NCI-H1417 (cell line): ENCODE measurements around the gene TSPAN33.

Source experiments
- DNase-seq, 3 experiments: peaks; one replicate each; lab custom pipeline; 2025; lab: John Stamatoyannopoulos, UW

TSPAN33 gene

DNA sequence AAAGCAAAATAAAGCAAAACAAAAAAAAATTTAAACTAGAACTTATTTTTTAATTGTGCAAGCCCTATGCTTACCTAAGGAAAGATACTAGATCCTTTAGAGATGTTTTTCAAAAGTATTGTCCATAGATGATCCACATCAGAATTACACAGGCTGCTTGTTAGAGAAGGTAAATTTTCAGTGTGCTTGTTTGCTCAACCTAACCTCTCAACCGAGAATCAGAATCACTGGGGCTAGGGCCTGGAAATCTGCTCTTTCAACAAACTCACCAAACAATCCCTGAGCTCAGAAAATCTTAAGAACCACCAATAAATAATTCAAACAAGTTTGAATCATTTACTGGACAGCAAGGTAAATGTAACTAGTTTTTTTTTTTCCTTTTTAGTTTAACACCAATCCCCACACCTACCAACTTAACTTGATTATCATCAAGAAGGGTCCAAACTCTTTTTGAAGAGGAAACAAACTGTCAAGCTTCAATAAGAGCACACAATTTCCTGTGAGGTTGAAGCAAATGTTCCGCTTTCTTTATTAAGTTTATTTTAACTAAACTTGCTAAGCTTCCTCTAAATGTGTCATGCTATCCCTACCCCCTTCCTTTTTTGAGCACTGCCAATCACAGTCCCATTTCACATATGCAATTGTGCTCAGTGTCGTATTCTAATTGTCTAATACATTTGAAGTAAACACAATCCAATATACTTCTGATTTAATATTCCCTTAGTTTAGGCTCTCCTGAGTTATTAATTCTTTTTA, 7.4 kb upstream of the TSPAN33 start:
- no peak for DNase-seq

DNA sequence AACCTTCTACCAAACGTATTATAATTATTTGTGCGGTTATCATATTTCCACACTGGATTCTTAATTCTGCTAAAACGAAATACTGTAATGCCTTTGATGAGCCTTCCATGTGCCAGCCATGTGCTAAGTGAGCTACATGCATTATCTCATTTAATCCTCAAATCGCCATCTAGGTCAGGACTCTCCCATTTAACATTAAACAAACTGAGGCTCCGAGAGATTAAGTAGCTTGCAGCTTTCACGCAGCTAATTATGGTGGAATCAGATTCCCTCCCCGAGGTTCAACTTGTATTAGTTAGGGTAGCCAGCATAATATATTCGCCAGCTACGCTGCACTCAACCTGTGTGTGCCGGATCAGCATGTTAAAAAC, 798 bp upstream of the TSPAN33 start:
- peak in 1 of 3 experiments; percentile 71 for DNase-seq

DNA sequence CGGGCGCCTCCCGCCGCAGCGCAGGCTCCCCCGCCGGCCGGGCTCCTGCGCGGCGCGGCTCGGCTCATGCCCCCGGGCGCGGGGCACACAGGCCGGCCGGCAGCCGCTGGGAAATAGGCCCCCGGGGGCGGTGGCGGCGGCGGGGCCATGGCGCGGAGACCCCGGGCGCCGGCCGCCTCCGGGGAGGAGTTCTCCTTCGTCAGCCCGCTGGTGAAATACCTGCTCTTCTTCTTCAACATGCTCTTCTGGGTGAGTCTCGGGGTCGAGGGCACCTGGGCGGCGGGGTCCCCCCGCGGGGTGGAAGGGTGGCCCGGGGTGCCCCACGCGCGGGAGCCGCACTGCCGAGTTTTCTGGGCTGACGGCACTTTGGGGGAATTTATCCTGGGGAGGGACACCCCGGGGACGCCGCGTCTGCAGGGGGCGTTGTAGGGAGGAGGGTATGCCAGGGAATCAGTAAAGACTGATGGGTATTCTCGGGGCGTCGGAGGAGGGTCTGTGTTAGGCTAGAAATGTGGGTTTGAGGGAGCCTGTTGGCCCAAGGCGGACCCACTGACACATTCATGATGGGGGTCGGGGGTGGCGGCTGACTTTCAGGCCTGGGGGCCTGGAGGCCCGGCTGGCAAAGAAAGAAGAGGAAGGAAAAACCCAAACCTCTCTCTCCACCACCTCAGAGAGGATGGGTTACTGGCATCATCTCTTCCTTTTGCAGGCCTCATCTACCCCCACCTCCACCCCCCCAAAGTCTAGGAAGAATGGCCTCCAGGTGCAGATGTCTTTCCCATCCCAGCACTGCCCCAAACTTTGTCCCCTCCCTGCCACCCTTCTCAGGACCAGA, 544 bp downstream of the TSPAN33 start:
- DNase-seq: no peak

DNA sequence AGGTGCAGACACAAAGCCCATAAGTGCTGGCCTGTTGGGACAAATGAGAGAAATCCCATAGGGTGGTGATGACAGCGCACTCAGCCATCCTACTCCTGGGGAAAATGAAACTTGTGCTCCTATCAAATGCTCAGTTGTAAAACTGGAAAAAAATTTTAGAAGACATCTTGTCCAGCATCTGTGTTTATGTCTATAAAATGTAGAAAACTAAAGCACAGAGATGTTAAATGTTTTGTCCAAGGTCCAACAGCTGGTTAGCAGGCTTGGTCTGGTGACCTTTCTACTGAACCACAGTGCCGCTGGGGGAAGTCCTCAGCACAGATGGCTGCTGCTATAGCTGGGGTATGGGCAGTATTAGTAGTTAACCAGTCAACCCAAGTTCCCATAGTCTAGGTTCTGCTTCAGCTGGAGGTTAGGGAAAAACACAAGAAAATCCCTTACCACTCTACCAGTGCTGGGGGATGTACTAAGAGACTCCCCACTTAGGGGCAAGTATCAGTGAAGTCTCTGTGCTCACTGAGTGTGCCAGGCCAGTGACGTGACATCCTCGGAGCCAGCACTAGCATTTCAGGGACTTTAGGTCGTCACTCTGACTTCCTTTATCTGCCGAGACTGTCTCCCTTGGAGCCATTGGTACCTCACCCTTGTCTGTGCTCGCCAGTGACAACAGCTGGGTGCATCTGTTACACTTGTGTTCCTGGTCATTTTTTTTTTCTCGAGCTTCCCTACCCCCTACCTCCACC, 1.9 kb downstream of the TSPAN33 start:
- DNase-seq: no peak

DNA sequence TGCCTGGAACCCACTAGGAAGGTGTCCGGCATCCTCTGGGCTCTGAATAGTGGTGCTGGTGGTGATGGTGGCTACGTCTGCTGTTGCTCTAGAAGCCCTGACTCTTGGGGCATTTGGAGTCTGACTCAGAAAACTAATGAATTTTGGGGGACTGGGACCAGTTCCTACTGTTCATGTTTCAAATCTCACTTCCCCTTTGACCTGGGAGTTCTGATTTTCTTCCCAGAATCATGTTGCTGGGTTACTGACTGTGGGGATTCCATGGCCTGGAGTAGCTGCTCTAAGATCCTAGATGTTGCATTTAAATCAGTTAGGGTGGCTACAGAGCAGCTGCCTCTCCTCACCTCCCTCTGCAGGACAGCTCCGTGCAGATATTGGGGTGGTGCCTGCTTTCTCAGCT, 3.2 kb downstream of the TSPAN33 start:
- DNase-seq: no peak

DNA sequence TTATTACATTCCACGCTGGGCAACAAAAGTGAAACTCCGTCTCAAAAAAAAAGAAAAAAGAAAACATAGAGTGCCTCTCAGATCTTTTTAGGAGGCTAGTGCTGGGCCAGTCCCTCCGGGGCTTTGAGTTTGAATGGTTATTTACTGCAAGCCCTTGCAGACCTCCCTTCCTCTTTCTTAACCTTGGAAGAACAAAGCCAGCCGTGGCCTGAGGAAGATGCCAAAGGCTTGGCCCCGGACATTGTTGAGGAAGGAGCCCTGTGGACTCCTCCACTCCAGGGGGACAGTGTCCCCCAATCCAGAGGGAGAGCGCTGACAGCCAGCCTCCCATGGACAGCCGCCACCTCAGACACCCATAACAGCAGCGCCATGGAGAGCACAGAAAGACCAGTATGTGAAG, 5.0 kb downstream of the TSPAN33 start:
- no peak for DNase-seq

DNA sequence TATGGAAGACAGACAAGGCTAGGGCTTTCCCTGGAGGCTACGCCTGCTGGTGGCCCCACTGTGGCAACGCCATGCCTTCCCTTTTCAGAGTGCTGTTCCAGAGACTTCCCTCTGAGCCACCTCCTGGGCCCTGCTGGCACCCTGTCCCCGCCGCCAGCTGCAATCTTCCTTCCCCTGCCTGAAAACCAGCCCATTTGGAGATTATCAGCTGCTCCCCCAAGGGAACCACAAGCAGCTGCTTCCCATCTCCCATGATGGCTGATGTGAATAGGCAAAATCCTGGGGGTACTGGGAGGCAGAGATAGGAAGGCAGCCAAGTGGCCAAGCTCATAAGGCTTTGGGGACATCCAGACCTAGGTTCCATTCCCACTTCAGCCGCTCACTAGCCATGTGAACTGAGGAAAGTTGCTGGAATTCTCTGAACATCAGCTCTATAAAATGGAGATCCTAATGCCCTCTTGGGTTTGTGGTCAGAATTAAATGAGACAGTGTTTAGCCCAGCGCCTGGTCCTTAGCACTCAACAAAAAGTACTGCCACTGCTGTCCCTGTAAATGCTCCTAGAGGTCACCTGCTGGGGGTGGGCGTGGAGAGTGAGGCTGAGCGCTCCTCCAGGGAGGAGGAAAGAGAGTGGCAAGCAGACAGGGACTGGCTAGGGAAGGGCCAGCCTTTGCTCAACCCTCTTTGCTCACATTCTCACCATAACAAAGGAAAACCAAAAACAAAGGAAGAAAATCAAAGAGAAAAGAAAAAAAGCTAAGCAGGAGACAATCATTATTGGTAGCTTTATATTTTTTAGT, 5.9 kb downstream of the TSPAN33 start:
- no peak for DNase-seq

DNA sequence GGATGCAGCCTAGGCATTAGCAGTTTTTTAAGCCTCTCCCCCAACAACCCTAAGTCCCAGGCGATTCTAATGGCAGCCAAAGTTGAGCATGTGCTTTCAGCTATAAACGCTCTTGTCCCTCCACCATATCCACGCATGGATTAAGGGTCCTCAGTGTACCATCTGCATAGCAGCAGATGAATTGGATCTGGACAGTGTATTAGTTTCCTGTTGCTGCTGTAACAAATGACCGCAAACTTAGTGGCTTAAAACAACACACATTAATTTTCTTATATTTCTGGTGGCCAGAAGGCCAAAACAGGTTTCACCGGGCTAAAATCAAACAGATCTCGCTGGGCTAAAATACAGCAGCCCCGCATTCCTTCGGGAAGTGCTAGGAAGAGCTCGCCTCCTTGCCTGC, 13.1 kb downstream of the TSPAN33 start:
- no peak for DNase-seq

DNA sequence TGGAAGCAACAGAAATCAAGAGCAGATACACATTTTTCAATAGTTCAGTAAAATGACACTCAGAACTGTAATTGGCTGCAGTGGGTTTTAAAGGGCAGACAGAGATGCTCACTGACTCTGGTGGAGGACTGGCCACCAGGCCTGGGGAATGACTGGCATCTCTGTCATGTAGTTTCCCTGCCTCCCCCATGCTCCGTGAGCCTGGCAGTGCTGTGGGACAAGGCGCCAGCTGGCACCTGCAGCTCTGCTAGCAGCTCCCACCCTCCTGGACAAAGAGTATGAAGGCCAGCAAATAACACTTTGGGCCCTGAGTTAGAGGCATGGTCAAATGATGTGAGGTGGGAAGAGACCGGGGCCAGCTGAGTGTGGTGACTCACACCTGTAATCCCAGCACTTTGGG, 15.0 kb downstream of the TSPAN33 start:
- DNase-seq: no peak

DNA sequence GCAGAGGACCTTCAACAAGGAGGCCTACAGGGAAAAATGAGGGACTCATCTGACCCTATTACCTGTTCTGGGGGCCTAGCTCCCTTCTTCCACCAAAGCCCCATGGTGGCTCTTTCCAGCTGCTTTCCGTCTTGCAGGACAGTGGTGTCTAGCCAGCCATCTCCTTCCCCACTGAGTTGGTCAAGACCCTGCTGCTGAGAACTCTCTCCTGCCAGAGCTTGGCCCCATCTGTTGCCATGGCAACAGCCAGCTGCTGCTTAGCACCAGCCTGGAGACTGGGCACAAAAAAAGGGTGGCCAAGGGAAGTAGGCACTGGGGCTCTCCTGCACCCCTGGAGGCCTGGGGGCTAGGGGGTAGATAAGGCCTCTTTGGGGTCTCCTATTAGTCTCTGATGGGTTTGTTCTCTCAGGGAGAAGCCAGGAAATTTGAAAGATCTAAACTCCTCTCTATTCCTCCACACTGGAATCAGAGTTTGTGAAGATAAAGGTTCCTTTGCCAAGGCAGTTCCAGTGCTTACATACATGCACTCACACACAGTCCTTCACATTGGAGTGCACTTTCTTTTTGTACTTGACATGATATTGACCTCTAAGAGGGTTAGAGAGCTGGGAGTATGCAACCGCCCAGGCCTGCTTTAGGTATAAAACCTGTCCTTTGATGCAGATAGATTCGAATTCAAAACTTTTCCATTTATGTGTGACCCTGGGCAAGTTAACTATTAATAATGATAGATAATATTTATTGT, 15.8 kb downstream of the TSPAN33 start:
- DNase-seq: peak; percentile 60 to 86 (median 65)

DNA sequence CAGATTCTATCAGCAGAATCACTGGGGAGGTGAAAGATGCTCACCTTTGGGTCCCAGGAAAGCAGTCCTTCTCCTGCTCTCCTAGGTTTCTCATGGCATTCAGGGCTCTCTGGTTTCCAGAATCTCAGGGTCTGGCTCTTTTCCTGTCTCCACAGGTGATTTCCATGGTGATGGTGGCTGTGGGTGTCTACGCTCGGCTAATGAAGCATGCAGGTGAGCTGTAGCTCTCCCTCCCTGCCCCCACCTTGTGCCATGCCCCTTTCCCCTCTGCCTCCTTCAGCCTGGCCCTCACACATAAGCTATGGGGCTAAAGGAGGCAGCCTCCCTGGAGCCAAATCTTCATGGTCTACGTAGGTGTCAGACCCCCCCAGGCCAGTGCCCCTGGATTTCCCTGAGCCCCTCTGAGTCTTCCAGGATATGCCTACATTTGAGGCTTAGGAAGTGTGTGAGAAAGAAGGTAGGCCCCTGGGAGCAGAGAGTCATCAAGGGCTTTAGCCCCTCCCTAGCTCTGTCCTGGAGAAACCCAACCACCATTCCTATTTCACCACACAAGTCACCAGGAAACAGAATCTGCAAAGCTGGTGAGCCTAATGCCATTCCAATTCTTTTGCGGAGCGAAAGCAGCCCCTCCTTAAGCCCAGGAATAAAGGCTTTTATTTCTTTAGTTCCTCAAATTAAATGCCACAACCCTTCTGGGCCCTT, 17.2 kb downstream of the TSPAN33 start:
- DNase-seq: peak in 1 of 3 experiments; percentile 26

DNA sequence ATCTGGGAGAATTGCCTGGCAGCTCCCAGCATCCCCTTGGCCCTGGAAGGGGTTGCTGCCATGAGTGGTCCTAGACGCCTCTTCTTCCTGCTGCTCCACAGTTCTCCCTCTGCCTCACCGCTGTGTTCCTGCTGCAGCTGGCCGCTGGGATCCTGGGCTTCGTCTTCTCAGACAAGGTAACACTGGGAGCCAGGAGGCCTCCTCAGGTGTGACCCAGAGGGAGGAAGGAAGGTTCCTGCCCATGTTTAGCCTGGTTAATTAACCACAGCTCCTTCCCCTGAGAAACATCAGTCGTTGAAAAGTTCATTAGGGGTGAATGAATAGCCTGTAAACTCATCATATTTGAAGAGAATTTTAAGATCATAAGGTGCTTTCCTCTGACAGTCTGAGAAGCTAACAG, 18.2 kb downstream of the TSPAN33 start:
- no peak for DNase-seq

DNA sequence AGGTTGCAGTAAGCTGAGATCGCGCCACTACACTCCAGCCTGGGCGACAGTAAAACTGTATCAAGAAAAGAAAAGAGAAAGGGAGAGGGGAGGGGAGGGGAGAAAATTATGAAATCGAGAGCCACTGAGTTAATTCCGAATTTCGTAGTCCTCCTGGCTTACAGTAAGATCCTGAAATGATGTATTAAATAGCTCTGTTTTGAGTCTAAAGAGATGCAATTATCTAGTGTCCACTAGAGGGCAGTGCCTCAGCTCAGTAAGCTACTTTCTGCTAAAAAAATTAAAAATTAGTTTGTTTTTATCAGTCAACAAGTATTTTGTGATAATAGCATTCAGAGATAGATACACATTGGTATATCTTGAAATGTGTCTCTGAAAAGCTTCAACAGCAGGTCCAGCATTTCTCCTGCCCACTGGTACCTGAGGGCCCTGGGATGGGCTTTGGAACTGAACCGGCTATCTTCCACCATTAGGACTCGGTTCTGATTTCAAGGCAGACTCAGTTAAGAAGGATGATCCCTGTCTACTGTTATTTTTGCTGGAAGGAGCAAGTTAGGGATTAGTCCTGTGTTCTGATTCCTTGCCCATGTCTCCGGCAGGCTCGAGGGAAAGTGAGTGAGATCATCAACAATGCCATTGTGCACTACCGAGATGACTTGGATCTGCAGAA, 19.5 kb downstream of the TSPAN33 start:
- peak; percentile 18 to 69 (median 28) for DNase-seq

DNA sequence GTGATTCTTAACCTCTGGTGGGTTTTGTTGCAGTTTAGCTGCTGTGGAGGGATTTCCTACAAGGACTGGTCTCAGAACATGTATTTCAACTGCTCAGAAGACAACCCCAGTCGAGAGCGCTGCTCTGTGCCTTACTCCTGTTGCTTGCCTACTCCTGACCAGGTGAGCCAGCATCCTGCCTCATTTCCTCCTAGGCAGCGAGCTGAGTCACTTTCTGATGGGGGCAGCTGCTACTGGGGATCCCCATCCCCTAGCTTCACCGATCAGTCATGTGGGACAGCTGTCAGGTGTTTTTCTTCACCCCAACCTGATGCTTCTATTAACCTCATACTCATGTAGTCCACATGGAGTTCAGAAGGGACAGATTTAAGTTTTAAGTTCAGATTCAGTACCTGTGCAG, 22.2 kb downstream of the TSPAN33 start:
- DNase-seq: no peak

DNA sequence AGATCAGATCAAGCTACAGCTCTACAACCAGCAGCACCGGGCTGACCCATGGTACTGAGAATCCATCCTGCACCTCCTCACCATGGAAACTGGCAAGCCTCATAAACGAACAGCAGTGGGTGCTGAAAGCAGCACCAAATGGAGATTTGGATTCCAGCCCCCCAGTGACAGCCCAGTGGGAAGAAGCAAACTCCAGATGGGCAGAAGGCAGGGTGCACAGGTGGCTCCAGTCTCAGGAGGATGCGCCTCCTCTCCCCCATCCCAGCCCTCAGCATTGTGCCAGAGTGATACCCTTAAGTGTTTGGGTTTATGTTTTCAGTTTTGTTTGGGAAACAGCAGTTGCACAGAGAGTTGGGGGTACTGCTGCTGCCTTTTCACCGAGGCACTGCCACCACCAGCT, 23.3 kb downstream of the TSPAN33 start:
- no peak for DNase-seq

DNA sequence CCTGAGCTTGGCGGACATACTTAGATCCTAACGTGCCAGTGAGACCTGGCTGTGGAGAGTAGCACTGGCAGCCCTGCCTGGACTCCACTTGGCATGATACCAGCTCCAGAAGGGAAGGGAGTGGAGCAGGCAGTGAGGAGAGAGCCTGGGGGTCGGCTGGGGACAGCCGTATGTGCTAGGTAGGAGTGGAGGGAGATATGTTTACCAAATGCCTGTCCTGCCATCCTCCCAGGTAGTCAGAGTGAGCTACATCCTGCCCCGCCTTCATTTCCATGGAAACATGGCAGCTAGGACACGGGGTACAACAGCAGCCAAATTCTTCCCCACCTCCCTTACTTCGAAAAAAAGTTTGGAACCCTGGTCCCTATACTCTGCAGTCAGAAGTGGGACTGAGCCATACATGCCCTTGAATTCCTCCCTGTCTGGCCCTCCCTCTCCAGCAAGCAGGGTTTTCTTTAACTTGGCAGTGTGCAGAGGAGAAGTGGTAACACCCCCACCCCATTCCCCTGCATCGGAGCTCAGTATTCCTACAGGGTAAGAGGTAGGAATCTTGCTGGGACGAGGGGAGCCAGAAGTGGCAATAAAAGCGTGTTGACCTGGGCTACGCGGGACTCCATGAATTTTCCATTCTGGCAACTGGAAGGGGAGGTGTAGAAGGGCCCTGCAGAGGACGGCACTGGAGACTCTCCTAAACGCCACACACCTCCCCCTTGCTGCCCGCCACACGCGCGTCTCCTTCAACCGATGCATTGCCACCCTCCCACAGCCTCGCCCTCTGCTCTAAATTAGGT, 23.9 kb downstream of the TSPAN33 start:
- DNase-seq: no peak

DNA sequence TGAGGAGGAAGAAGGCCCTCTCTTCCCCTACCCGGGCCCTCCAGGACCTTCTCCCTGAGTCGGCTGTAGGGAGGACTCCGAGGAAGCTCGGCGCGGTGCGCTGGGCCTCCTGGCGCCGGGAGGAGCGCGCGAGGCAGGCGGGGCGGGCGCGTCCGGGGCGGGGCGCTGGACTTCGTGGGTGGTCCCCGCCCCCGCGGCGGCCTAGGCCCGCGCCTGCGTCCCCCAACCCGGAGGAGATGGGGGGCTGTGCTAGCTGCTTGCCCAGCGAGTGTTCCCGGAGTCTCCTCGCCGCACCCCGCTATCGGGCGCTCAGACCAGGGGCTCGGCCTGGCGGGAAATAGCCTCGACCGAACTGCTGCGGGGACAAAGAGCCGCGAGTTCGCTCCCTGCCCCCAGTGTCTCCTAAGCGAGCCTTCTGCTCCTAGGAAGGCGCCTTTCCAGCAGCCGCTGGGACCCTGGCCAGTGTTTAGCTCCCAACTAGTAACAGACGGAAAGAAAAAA, 24.7 kb downstream of the TSPAN33 start:
- DNase-seq: no peak

DNA sequence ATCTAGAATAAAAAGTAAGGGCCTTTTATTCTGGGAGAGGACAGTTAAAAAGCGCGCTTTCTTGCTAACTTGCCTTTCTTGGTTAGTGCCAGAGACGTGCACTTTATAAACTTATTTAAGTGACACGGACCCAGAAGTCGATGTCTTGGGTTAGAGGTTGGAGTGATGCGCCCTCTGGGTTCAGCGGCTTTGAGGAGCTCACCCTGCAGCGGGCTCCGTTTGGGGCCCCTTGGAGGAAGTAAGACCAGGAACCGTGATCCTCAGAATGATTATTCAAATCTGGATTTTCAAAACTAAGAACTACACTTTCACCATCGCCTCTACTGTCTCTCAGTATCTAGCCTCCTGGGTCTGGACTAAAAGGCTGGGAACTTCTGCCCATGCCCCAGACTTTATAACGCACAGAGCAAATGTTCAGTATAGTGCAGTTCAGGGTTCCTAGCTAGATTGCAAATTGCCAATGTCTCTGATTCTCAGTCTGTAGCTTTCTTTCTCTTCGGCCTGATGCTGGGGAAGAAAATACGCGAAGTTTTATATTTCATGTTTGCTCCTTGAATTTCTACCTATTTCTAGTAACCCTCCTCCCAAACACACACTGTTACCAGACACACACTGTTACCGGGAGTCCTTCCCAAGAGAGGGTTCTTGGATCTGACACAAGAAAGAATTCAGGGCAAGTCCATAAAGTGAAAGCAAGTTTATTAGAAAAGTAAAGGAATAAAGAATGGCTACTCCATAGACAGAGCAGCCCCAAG, 25.4 kb downstream of the TSPAN33 start:
- no peak for DNase-seq
